HepG2 (cell line): ENCODE data around the gene CTNNBL1. TPM values are rescaled to one million over a fixed set of nuclear protein-coding genes. Genes with fewer than 3 reads are reported as not detected.
A peak's percentile ranks its signal among the peaks of the same experiment; 100 is the strongest.

ENCODE experiments used
- ERF ChIP-seq: IDR thresholded peaks from 2 replicates; pipeline ENCODE4 v1.6.1; 2018; ENCODE audit warnings: missing biosample characterization, missing genetic modification reagents
- HDAC6 ChIP-seq: fragments of 200-600 bp; sonication (generic); IDR thresholded peaks from 2 replicates; pipeline ENCODE4 v1.7.0; 2017; ENCODE audit warnings: mild to moderate bottlenecking, antibody characterized with exemption, low read length, low read depth
- JDP2 ChIP-seq: sonication (generic); formaldehyde crosslinking; IDR thresholded peaks from 2 replicates; pipeline ENCODE4 v1.8.1; 2022; ENCODE audit warnings: missing genetic modification reagents, borderline replicate concordance
- KMT2B ChIP-seq: IDR thresholded peaks from 2 replicates; pipeline ENCODE4 v1.6.1; 2016; ENCODE audit warnings: missing genetic modification reagents, missing compliant biosample characterization
- MIER2 ChIP-seq: IDR thresholded peaks from 2 replicates; pipeline ENCODE4 v1.6.1; 2016; ENCODE audit warnings: missing biosample characterization, missing genetic modification reagents
- NCOA5 ChIP-seq: sonication (generic); formaldehyde crosslinking; IDR thresholded peaks from 2 replicates; pipeline ENCODE4 v1.4.0; 2020; ENCODE audit warnings: missing genetic modification reagents
- NFKBIZ ChIP-seq: IDR thresholded peaks from 2 replicates; pipeline ENCODE4 v1.6.1; 2018; ENCODE audit warnings: missing genetic modification reagents, missing compliant biosample characterization
- NONO ChIP-seq, 2 experiments: fragments of 450-650 bp in 1 of 2; sonication (generic) in 1 of 2; formaldehyde crosslinking in 1 of 2; IDR thresholded peaks in 1 of 2; conservative IDR thresholded peaks in 1 of 2; 2 replicates each; pipeline versions ENCODE4 v1.6.1 to v1.8.0; 2017 to 2022; ENCODE audit warnings: mild to moderate bottlenecking in 1 of 2, missing genetic modification reagents in 1 of 2, moderate library complexity in 1 of 2
- PBX3 ChIP-seq: sonication (generic); formaldehyde crosslinking; IDR thresholded peaks from 2 replicates; pipeline ENCODE4 v1.8.1; 2023; ENCODE audit warnings: missing genetic modification reagents, inconsistent platforms, borderline replicate concordance
- POLR2AphosphoS2 ChIP-seq: IDR thresholded peaks from 2 replicates; pipeline ENCODE4 v1.6.1; 2011; ENCODE audit warnings: low read depth, low read length, improper control_type of control experiment
- PRDM10 ChIP-seq: sonication (generic); formaldehyde crosslinking; IDR thresholded peaks from 2 replicates; pipeline ENCODE4 v1.4.0; 2020; ENCODE audit warnings: low read depth, missing genetic modification reagents
- RARA ChIP-seq: IDR thresholded peaks from 2 replicates; pipeline ENCODE4 v1.6.1; 2016; ENCODE audit warnings: missing genetic modification reagents, missing compliant biosample characterization
- REXO4 ChIP-seq: sonication (generic); formaldehyde crosslinking; IDR thresholded peaks from 2 replicates; pipeline ENCODE4 v1.8.0; 2022; ENCODE audit warnings: missing genetic modification reagents, mild to moderate bottlenecking, borderline replicate concordance
- SYNCRIP ChIP-seq: fragments of 200-400 bp; formaldehyde crosslinking; IDR thresholded peaks from 2 replicates; pipeline ENCODE4 v1.6.1; 2018; ENCODE audit warnings: mild to moderate bottlenecking, low read depth, low read length; ENCODE audit not compliant: insufficient read depth
- THAP7 ChIP-seq: sonication (generic); formaldehyde crosslinking; IDR thresholded peaks from 2 replicates; pipeline ENCODE4 v1.8.1; 2023; ENCODE audit warnings: mild to moderate bottlenecking, missing genetic modification reagents
- ZFP62 ChIP-seq: sonication (generic); formaldehyde crosslinking; IDR thresholded peaks from 2 replicates; pipeline ENCODE4 v1.4.0; 2020; ENCODE audit warnings: missing genetic modification reagents
- ZNF136 ChIP-seq: sonication (generic); formaldehyde crosslinking; IDR thresholded peaks from 2 replicates; pipeline ENCODE4 v1.8.1; 2022; ENCODE audit warnings: low read depth, mild to moderate bottlenecking, moderate library complexity, missing genetic modification reagents
- ZNF253 ChIP-seq: sonication (generic); formaldehyde crosslinking; IDR thresholded peaks from 2 replicates; pipeline ENCODE4 v1.8.0; 2022; ENCODE audit warnings: mild to moderate bottlenecking, missing genetic modification reagents, borderline replicate concordance
- ZNF354B ChIP-seq: sonication (generic); formaldehyde crosslinking; IDR thresholded peaks from 2 replicates; pipeline ENCODE4 v1.8.0; 2022; ENCODE audit warnings: mild to moderate bottlenecking, missing genetic modification reagents
- ZNF546 ChIP-seq: sonication (generic); formaldehyde crosslinking; conservative IDR thresholded peaks from 2 replicates; pipeline ENCODE4 v1.8.1; 2023; ENCODE audit warnings: mild to moderate bottlenecking, missing genetic modification reagents
- ZNF644 ChIP-seq: IDR thresholded peaks from 2 replicates; pipeline ENCODE4 v1.6.1; 2016; ENCODE audit warnings: low read depth
- polyA plus RNA-seq, 8 experiments: library from polyadenylated mRNA; depleted of rRNA in 3 of 8; stranded (reverse) in 7 of 8; unstranded in 1 of 8; fragments of >200 nt; fragmentation: Illumina TruSeq in 4 of 8; extraction: Trizol in 4 of 8; gene quantifications; 2 replicates each; pipeline versions ENCODE4 v1.2.1 to v1.2.3, GENCODE V29; 2011 to 2016; ENCODE audit warnings: low read depth in 4 of 8, missing spikeins in 1 of 8, mixed read lengths in 1 of 8; ENCODE audit not compliant: insufficient read depth in 1 of 8
- total RNA-seq, 5 experiments: library from RNA; depleted of rRNA; stranded (reverse); fragments of >200 nt; fragmentation: Illumina TruSeq; extraction: Trizol; gene quantifications; 2 replicates each; pipeline ENCODE4 v1.2.3, GENCODE V29; 2016; ENCODE audit warnings: low read depth in 1 of 5

Gene CTNNBL1
- total and polyA plus RNA-seq, 2 of the 13 experiments (the other 11 are each of a cell fraction or from before 2014, with no cell fraction given): 49.3 to 94.6 TPM

DNA sequence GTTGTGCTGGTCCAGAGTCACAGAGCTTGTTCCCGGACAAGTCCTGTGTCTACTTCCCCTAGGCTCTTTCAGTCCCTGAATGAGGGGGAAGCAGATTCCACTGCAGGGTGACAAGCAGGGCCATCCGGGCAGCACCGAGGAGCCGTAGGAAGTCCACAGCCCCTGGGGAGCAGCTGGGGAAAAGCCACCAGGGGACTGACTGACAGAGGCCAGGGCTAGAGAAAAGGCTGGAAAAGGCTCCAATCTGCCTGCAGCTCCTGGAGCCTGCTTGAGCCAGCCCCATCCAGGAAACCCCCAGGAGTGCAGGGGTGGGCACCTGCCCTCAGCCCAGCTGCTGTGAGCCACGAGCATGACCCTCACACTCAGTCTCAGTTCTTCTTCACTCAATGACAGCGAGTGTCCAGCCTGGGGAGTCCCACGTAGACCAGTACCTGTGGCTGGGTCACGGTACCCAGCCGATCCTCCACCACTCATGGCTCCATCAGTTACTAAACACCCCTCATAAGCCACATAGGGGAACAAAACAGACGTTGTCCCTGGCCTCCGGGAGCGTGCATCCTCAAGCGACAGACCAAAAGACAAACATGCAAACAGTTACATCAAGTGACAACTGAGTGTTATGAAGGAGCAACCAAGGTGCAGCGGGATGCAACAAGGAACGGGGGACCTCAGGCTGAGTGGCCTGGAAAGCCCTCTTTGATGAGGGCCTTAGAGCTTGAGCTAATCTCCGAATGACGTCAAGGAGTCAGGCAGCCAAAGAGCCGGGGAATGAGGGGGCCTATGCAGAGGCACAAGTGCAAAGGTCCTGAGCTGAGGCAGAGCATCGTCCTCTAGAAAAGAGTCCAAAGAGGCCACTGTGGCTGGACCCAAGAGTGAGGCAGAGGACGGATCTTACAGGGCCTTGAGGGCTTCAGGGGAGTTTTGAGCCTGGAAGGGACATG, 184.3 kb downstream of the CTNNBL1 start (continued):
- TF ChIP-seq PBX3 (CRISPR knock-in tag): no peak
- no peak for TF ChIP-seq POLR2AphosphoS2
- TF ChIP-seq HDAC6: no peak
- TF ChIP-seq MIER2 (CRISPR knock-in tag): peak; percentile 23; the same call in 1 of the 2 replicates
- TF ChIP-seq NCOA5 (CRISPR knock-in tag): no peak
- TF ChIP-seq JDP2 (CRISPR knock-in tag): no peak
- no peak for TF ChIP-seq NONO (IDR thresholded peaks at IDR 0.05)
- TF ChIP-seq NONO (CRISPR knock-in tag; conservative IDR thresholded peaks at IDR 0.05): 0 out of 2 replicates have a peak, but pooled peaks have one; percentile 32
- TF ChIP-seq ZNF136 (CRISPR knock-in tag): no peak
- TF ChIP-seq THAP7 (CRISPR knock-in tag): no peak
- no peak for TF ChIP-seq ZFP62 (CRISPR knock-in tag)
- no peak for TF ChIP-seq PRDM10
- no peak for TF ChIP-seq ZNF546
- TF ChIP-seq KMT2B: no peak
- 0 out of 2 replicates have a peak, but pooled peaks have one; percentile 44 for TF ChIP-seq ZNF253 (CRISPR knock-in tag)
- no peak for TF ChIP-seq RARA (CRISPR knock-in tag)
- TF ChIP-seq ERF (CRISPR knock-in tag): no peak
- no peak for TF ChIP-seq SYNCRIP
- TF ChIP-seq ZNF354B (CRISPR knock-in tag): no peak
- no peak for TF ChIP-seq NFKBIZ
- no peak for TF ChIP-seq REXO4
- TF ChIP-seq ZNF644 (CRISPR knock-in tag): 0 out of 2 replicates have a peak, but pooled peaks have one; percentile 11
